ENCODE data around the gene MCRIP2. TPM values are rescaled to one million over a fixed set of nuclear protein-coding genes. Genes with fewer than 3 reads are reported as not detected.
A peak's percentile ranks its signal among the peaks of the same experiment; 100 is the strongest.

The MCRIP2 gene
- total and polyA plus RNA-seq, 9 of the 15 experiments (the other 6 are each of a cell fraction or from before 2014, with no cell fraction given) = 0.80 to 120 (median 35.2) TPM

- TF ChIP-seq CBX2 (IDR thresholded peaks at IDR 0.05; ENCODE audit: insufficient read depth, low read length, poor library complexity, severe bottlenecking) (no peak), TAF9B (IDR thresholded peaks at IDR 0.05; ENCODE audit: partially characterized antibody) (no peak), GATA2 (CRISPR knock-in tag; IDR thresholded peaks at IDR 0.05) (no peak), FOXP4 (CRISPR knock-in tag; IDR thresholded peaks at IDR 0.05; ENCODE audit: borderline replicate concordance) (no peak)
Observed at GRCh38 chr16:652454-653305, 11.1 kb downstream of the MCRIP2 start (continued).

- intact Hi-C loops (cut with micrococcal nuclease) (no loop called here), in situ Hi-C loops (cut with MboI) (no loop called here)
- Histone ChIP-seq H3K4me3 (no peak overlapping the region), H3K4me1 (replicated peaks in 1 of 2; ENCODE audit: control insufficient read depth in 2 of 2, insufficient read depth in 2 of 2, low read length in 2 of 2) (peaks cover 0 to 89% of the 10 kb centered on the region in 2 experiments; a peak in 2 of 5 replicates), H3K27me3 (ENCODE audit: control insufficient read depth in 2 of 2, insufficient read depth in 2 of 2, low read length in 2 of 2) (no peaks in the 10 kb centered on the region), H3K36me3 (ENCODE audit: control insufficient read depth, insufficient read depth, low read length) (no peaks in the 10 kb centered on the region), H2AFZ (ENCODE audit: low read depth, low read length) (no peak overlapping the region), H3K9me3 (replicated peaks; ENCODE audit: control insufficient read depth, insufficient read depth, low read depth, low read length) (no peaks in the 10 kb centered on the region), H3K79me2 (ENCODE audit: control insufficient read depth, insufficient read depth, low read length) (no peaks in the 10 kb centered on the region), H3K9ac (ENCODE audit: insufficient read depth in 1 of 2, low read depth in 2 of 2, low read length in 2 of 2) (peak overlapping the region in 1 of 2 experiments; percentile 17; a peak in 1 of 4 replicates), H3K4me2 (ENCODE audit: insufficient read depth, low read length) (no peak overlapping the region), H4K20me1 (replicated peaks; ENCODE audit: control insufficient read depth, insufficient read depth, low read length) (no peaks in the 10 kb centered on the region), H3K27ac (ENCODE audit: extremely low read depth, low read depth, low read length) (no peak overlapping the region), H3K9me1 (ENCODE audit: control insufficient read depth, insufficient read depth, low read length) (no peaks in the 10 kb centered on the region)
- no peak for DNase-seq (ENCODE audit: extremely low read depth in 1 of 4, low spot score in 3 of 4)
- POLR2A ChIA-PET = interaction anchor here (0.5 to 0.6 kb wide), 3 partner anchors 70 to 94 kb away, joined by 3 to 4 read pairs (median 3); no protein-coding TSS in a partner anchor
- TF ChIP-seq FOS (IDR thresholded peaks at IDR 0.05; ENCODE audit: extremely low read depth, insufficient read length) (no peak), ETV1 (tag; conservative IDR thresholded peaks at IDR 0.05; ENCODE audit: low read depth) (no peak), FOXA1 (IDR thresholded peaks at IDR 0.05; ENCODE audit: borderline replicate concordance) (no peak), MXI1 (IDR thresholded peaks at IDR 0.05; ENCODE audit: low read depth, low read length) (no peak), SMAD2 (IDR thresholded peaks at IDR 0.05; ENCODE audit: low read depth, low read length) (no peak), KDM4B (IDR thresholded peaks at IDR 0.05; ENCODE audit: borderline replicate concordance in 2 of 2, low read depth in 1 of 2) (no peak), RFX7 (CRISPR knock-in tag; IDR thresholded peaks at IDR 0.05) (no peak), NR2F6 (CRISPR knock-in tag; IDR thresholded peaks at IDR 0.05) (no peak), MEF2D (tag; conservative IDR thresholded peaks at IDR 0.05; ENCODE audit: low read depth) (no peak), ZNF518B (CRISPR knock-in tag; IDR thresholded peaks at IDR 0.05) (no peak)
- no peak for FAIRE-seq
- 56% methylated on average over 10 of the region's 12 CpGs for whole genome bisulfite sequencing (ENCODE audit: insufficient coverage, low coverage, missing lambda C conversion rate)
- no TSS peak for BruUV-seq (replicated peaks)
- CTCF ChIA-PET (ENCODE audit: low intra/inter-chr PET ratio) = no interaction called here
- ATAC-seq = no peak
Observed at GRCh38 chr16:654034-654433, 12.4 kb downstream of the MCRIP2 start.
